ENCODE results near the gene GJB6.

GJB6 gene

DNA sequence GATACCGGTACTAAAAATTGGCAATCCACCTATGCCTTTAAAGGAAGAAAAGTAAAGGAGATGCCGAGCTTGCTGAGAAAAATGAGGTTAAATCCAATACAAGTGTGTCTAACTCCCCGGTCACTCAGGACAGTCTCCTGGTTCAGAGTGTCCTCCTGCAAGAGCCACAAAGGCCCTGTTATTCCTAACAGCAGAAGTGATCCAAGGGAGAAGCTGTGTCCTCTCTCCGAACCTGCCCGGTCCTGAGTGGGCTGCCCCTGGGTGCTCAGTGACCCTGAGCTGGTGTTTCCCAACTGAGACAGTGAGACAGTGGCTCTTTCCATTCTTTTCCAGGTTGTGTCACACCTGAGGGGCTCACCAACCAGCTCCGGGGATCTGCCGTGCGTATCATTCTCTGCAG lies 4.8 kb downstream of the GJB6 start:
- no peak for DNase-seq (ENCODE audit: low spot score)

- DNase-seq (ENCODE audit: low spot score) = no peak
Observed at GRCh38 chr13:20222553-20222952, 9.6 kb downstream of the GJB6 start.

GRCh38 chr13:20221772-20222171 lies 10.3 kb downstream of the GJB6 start:
- DNase-seq (ENCODE audit: low spot score) = no peak

DNA sequence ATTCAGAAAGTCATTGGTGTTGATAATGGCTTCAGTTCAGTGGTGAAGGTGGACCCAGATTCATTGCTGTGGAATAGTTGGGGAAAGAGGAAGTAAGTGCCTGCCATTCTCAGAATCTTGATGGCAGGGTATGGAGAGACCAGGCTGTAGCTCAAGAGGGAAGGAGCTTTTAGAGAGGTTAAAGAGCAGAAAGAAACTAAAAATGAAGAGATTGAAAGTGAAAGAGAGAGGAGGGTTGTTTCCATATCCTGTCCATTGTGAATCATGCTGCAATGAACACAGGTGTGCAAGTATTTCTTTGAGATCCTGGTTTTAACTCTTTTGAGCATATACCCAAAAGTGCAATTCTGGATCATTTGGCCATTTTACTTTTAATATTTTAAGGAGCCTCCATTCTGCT lies 12.5 kb downstream of the GJB6 start:
- DNase-seq (ENCODE audit: low spot score) = no peak

GRCh38 chr13:20217168-20217567 lies 15.0 kb downstream of the GJB6 start:
- DNase-seq (ENCODE audit: low spot score) = no peak

GRCh38 chr13:20209948-20210347 lies 22.2 kb downstream of the GJB6 start:
- DNase-seq (ENCODE audit: low spot score) = no peak

DNA sequence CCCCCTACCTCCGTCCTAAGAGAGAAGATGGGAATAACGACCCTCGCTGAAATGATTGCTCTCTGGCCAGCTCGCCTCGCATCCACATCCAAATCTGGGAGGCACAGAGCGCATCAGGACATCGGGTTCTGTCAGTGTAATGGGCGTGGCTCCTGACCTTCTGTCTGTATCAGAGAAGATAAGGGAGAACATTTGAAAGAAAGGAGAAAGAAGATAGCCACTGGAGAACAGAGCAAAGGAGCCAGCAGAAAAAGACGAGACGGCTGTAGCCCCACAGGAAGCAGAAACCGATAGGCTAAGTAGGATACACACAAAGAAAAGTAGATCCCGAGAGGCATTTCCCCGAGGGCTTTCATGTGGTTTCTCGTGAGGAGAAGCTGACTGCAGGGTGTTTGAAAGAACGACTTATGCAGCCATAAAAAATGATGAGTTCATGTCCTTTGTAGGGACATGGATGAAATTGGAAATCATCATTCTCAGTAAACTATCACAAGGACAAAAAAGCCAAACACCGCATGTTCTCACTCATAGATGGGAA lies 25.4 kb downstream of the GJB6 start:
- DNase-seq (ENCODE audit: low spot score) = no peak

GRCh38 chr13:20206065-20206697 lies 25.9 kb downstream of the GJB6 start:
- DNase-seq (ENCODE audit: low spot score) = no peak

DNA sequence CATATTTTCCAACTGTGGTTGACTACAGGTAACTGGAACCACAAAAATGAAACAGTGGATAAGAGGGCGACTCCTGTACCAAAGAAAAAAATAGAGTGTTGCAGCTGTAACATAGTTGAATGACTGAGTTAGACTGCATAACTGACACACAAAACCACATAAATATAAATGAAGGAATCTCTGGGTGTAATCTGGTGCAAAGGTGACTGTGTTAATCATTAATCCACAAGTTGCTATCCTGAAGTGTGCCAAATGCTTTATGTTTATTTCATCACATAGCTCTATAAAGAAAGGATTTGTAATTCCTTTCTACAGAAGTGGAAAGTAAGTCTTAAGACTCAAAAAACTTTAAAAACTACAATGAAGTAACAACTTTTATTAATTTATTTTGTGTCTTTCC lies 33.3 kb downstream of the GJB6 start:
- no peak for DNase-seq (ENCODE audit: low spot score)

GRCh38 chr13:20197361-20197834 lies 34.7 kb downstream of the GJB6 start:
- peak; percentile 41 for DNase-seq (ENCODE audit: low spot score)

DNA sequence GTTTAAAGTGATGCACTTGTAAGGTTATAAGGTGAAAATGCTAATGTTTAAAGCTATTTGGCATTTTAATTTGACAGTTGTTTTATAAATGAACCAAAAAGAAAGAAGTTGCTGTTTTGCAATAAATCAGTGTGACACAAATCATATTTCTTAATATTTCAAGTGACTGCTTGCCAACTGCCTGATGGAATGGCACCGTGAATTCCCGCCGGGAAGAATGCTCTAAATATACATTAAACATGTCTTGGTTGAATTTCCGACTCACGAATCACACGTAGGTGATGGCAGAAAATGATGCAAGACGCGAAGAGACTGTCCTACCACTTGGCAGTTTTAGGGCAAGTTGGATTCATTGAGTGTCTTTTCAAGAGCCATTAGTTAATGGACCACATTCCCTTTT lies 36.3 kb downstream of the GJB6 start:
- DNase-seq (ENCODE audit: low spot score) = no peak

DNA sequence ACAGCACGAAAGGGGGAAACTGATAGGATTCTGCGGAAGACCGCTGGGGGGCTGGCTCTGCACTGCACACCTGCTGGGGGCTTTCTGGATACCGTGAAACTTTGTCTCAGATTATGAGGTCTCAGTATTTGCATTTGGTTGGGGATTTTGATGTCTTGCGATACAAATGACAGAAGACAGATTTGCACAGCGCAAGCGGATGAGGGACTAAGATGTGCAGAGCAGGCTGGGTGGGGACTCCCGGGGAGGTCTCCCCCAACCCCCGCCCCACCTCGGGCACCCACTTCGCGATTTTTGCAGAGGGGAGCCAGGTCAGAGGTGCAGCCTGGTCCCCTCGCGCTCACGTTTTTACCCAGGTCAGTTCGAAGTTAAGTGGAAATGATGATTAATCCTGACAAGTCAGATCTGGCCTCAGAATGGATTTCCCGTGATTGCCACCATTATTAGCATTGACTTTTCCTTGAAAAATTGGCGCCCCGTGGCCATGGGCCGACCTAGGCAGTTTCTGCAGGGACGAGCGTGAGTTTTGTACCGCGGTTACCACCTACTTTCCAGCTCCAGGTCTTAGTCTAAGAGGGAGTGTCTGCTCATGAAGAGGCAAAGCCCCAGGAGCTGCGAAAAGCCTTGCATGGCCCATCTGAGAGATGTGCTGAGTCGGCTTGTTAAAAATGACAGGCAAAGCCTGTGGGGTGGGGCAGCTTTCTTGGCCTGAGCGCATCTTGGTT lies 38.0 kb downstream of the GJB6 start:
- no peak for DNase-seq (ENCODE audit: low spot score)

- no peak for DNase-seq (ENCODE audit: low spot score)
Observed at GRCh38 chr13:20193162-20193906, 38.8 kb downstream of the GJB6 start.

- DNase-seq (ENCODE audit: low spot score) = no peak
Observed at GRCh38 chr13:20192836-20193161, 39.3 kb downstream of the GJB6 start, which contains the start of gene GJB2. Gene GJB2, minus strand, starts transcription at chr13:20192938. Its CDS starts 3,357 bp downstream, at chr13:20189581.

DNA sequence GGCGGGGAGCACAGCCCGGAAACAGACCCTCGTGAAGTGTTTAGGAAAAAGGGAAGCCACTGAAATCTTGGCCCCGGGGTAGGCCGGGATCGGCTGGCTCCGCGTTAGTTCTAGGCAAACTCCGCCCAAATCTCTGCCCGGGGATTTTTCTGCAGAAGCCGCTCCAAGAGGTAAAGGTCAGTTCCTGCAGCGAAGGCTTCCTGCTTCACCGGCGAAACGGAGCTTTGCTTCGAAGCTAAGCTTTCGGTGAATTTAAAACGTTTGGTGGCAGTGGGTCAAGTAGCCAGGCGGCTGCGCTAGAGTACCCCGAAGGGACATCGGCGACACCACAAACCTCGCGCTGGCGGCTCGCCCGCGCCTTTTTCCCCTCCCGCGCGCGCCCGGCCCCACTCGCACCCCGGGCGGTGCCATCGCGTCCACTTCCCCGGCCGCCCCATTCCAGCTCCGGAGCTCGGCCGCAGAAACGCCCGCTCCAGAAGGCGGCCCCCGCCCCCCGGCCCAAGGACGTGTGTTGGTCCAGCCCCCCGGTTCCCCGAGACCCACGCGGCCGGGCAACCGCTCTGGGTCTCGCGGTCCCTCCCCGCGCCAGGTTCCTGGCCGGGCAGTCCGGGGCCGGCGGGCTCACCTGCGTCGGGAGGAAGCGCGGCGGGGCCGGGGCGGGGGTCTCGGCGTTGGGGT lies 39.8 kb downstream of the GJB6 start:
- no peak for DNase-seq (ENCODE audit: low spot score)

GRCh38 chr13:20191311-20192157 lies 40.6 kb downstream of the GJB6 start:
- DNase-seq (ENCODE audit: low spot score) = no peak

GRCh38 chr13:20190481-20191310 lies 41.4 kb downstream of the GJB6 start:
- DNase-seq (ENCODE audit: low spot score) = no peak

- DNase-seq (ENCODE audit: low spot score) = no peak
Observed at GRCh38 chr13:20190076-20190475, 42.0 kb downstream of the GJB6 start.

- DNase-seq (ENCODE audit: low spot score) = no peak
Observed at GRCh38 chr13:20188667-20189553, 43.2 kb downstream of the GJB6 start.
